Activated CD4-positive, alpha-beta T cell treated with anti-CD3 and anti-CD28 coated beads for 48 hours (primary cell): ENCODE data around the gene C3AR1.
A peak's percentile ranks its signal among the peaks of the same experiment; 100 is the strongest.
"Not testable (repeated sequence)": the region's sequence is repeated elsewhere in the genome, so short reads cannot be mapped to it uniquely, and the experiment has no call there.

Experiments
- DNase-seq: peaks from one replicate; pipeline ENCODE4 v3.0.0-alpha.2; 2020

C3AR1 gene

DNA sequence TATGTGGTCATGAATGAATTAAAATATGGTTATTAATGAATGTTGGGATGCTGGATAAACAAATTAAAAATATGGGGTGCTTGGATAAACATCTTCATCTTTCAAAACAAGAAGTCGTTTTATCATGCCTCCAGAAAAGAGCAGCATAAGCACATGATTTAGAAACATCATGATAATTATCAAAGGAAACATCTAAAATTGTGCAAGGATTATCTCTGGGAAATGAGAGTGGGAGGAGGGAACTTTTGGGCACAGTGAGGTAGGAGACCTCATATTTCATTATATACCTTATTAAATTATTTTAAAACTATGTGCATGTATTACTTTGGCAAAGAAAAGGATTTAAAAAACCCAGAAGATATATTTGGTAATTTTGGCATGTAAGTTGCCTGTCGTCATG, 8.9 kb downstream of the C3AR1 start:
- DNase-seq: no peak

DNA sequence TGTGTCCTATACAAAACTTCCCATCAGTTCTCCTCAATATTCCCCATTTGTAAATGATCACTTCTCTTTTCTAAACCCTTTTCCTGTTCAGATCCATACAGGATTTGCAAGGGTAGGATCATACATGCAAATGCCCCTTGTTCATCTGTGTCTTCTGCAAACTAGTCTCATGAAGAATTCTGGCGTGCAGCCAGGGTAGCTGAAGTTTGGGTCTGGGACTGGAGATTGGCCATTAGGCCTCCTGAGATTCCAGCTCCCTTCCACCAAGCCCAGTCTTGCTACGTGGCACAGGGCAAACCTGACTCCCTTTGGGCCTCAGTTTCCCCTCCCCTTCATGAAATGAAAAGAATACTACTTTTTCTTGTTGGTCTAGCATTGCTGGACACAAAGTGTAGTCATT, 11.3 kb downstream of the C3AR1 start:
- DNase-seq: no peak

- DNase-seq: no peak
These were observed 13.5 kb downstream of the C3AR1 start for GRCh38 chr12:8052679-8053078.

- no peak for DNase-seq
These were observed 15.4 kb downstream of the C3AR1 start for GRCh38 chr12:8050600-8051250.

DNA sequence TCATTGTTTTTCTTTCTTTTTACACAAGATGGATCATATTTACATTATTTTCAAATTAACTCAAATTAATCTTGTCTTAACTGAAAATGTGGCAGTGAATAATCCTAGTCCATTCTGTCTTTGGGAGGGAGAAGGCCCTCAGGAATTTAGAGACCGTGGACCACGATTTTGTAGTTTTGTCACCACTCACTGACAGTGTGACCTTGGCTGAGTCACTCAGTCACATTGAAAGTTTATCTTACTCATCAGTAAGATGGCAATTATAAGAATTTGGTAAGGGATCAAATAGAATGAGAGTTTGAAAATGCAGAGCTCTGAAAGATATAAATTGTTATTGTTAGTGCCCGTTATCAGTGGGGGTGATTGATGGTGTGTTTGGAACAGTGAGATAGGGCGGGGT, 17.3 kb downstream of the C3AR1 start:
- no peak for DNase-seq

GRCh38 chr12:8047842-8048241, 18.3 kb downstream of the C3AR1 start:
- no peak for DNase-seq

- peak; percentile 87 for DNase-seq
These were observed 19.9 kb downstream of the C3AR1 start for GRCh38 chr12:8045952-8046944.

GRCh38 chr12:8040791-8041190, 25.4 kb downstream of the C3AR1 start:
- DNase-seq: no peak

DNA sequence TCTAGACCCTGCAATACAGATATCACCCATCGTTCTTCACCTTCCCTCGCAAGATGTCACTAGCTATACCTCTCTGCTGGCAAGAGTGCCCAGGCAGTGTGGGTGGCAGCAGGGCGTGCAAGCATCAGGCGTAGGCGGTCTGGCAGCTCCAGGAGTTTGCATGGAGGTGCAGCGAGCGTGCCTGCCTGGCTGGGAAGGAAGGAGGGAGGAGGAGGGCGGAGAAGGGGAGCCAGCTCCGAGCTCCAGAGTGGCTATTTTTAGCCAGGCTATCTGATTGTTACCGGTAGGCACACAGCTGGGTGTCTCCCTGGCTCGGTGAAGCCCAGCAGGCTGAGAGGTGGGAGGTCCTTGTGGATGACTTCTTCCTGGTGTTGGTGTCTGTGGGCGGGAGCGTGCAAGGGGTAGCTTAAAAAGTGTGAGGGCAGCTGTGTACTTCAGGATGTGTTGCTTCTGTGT, 27.5 kb downstream of the C3AR1 start:
- peak; percentile 43 for DNase-seq

DNA sequence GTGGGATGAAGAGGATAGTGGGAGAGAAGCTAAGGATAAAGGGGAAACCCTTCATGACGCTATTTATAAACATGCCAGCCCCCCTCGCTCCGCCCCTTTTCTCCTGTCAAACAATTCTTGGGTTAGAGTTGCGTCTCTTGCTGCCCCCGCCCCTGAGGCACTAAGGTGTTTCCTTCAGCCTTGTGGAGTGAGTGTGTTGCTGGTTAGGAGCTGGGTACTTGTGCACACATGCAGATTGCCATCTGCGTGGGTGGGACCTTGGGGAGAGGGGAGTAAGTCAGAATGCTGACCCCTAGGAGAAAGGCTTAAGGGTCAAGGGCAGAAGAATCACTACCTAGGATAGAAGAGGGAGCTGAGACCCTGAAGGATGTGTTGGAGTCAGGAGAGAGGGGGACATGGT, 28.2 kb downstream of the C3AR1 start:
- DNase-seq: no peak

DNA sequence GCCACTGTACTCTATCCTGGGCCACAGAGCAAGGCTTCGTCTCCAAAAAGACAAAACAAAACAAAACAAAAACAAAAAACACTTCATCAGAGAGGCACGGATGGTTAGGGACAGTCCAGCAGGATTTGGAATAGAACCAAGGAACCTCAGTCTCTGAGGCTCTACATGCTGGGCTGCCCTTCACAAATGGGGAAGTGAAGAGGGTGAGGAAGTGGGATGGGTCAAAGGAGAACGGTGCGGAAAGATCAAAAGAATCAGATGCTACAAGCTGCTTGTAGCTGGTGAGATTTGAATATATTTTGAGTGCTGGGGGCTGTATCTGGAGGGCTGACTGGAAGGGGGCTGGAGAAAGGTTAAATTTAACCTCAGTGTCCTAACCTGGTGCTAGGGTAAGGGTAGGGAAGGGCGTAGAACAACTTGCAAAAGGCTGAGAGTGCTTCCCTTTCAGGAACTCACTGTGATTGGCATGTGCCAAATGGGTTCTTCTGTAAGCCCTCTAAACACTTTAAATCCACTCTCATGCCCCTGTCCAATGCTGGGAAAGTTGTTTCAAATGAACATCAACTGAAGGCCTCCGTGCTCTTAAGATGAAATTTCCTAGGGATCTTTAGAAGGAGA, 29.0 kb downstream of the C3AR1 start:
- no peak for DNase-seq

DNA sequence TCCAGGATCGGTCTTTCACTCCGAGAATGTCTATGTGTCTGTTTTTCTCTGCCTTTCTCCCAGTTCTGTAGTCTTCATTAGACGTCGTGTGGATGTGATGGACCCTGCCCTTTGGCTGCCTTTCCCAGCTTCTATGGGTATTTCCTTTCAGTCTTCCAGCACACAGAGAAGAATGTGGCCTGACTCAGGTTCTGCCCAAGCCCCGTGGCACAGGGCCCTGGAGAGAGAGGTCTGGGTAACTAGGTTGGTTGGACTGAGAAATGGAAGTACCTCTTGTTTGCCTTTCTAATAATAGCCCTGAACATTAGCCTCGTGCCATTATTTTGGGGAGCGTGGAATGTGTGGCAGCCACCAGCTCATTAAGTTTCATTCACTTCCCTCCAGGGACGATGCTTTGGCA, 29.8 kb downstream of the C3AR1 start:
- DNase-seq: no peak

- DNase-seq: no peak
These were observed 30.6 kb downstream of the C3AR1 start for GRCh38 chr12:8035440-8036010.

DNA sequence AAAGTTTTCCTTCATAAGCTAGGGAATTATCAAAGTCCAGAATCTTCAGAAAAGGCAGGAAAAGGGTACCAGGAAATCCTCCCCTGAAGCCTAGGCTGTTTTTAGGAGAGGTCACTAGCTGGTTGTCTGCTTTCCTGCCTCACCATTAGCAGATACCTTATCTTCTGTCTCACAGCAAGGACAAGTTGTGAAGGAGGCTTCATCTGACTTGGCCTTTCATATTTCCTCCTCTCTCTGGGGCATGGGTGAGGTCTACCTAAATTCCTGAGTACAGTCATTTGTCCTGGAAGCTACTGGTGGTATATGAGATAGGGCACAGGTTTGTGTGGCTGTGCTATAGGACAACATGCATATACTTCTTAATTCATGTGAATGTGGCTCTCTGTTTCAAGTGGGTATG, 31.4 kb downstream of the C3AR1 start:
- DNase-seq: no peak

DNA sequence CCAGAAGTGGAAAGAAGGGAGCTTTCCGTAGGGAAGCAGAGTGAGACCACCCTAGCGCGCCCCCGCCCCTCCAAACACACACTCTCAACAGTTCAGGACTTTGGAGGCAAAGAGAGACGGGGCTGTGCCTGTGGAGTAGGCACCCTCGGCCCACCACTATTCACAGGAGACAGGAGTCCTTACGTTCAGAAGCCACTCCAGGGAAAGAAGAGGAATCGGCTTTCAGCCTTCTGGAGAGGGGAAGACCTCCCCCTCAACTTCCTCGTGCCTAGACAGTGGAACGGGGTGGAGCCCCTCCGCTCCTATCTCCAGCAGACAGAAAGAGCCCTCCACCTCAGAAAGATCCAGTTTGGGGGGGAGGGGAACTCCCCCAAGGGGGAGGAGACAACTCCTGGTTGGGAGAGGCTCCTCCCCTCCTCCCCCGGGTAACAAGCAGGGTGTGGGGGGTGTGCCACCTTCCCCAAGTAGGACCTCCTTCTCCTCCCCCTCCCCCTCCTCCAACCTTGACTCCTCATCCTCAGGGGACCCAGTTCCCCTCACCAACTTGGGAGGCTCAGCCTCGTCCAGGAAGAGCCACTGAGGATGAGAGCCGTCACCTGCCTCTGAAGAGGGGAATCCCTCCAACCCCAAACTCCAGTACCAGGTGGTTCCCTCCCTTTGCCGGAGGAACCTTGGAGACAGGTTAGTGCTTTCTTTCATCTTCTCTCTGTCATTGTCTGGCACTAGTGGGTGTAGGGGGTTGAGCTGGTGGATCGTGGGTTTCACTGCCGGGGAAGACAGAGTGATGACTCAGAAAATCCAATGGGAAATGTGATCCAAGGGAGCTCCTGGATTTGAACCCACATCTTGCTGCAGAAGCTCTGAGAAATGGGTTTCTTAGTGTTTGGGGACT, 32.8 kb downstream of the C3AR1 start:
- peak; percentile 57 for DNase-seq

DNA sequence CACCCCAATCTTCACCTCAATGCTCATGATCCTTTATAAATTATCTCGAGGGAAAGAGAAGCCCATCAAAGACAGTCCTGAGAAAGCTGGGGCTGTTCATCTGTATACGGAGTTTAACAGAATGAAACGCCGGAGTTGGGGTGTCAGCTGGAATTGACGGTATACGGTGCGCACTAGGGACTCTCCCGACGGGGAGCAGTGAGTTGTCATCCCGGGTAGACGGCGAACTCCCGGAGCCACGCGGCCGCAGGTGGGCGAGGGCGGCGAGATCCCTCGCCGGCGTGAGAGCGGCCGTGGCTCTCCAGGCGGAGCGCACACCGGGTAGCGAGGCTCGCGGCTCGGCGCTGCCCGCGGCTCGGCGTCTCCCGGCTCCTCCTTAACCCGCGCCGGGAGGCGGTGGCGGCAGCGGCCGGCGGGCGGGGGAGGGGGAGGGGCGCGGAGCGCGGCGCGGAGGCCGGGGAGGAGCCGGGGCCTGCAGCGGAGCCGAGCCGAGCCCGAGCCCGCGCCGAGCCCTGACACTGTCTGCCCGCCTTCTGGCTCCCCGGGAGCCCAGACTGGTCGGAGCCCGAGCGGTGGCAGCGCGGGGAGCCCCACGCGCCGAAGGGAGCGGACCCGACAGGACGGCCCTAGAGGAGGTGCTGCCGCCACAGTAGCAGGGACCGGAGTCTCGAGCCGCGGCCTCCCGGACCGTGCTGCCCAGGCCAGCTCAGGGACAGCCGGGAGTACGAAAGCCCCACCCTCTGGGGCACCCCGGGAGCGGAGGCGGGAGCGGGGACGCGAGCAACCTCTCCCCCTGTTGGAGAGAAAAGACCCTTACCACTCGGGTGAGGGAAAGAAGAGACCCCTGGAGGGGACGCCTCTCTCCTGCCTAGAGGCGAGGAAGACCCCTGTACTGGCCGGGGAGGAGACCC, 33.7 kb downstream of the C3AR1 start, which contains the start of gene FOXJ2:
Gene FOXJ2, plus strand, starts transcription at position 475 of the 911 bp plus-strand sequence. CDS start 7,117 bp downstream, outside the sequence.
- peak; percentile 81 for DNase-seq

GRCh38 chr12:8031872-8032241, 34.3 kb downstream of the C3AR1 start:
- DNase-seq: no peak

DNA sequence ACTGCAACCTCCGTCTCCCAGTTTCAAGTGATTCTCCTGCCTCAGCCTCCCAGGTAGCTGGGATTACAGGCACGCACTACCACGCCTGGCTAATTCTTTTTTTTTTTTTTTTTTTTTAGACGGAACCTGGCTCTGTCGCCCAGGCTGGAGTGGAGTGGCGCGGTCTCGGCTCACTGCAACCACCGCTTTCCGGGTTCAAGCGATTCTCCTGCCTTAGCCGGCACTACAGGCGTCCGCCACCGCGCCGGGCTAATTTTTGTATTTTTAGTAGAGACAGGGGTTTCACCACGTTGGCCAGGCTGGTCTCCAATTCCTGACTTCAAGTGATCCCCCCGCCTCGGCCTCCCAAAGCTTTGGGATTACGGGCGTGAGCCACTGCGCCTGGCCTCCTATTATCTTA, 35.1 kb downstream of the C3AR1 start:
- not testable (repeated sequence) for DNase-seq

DNA sequence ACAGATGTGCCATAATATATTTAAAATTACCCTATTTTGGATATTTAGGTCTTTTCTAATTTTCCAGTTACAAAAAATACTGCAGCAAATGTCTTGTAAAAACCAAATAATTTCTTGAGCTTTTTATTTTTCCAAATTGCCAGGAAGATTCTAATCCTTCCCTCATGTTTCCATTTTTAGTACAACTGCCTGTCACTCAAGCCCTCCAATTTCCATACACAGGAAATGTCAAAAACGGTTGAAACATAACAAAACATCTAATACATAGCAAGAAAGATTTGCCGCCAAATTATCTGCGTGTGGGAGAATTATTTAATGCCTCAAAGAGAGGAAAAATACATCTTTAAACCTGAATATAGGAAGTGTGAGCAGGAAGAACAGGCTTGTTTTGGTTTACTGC, 36.0 kb downstream of the C3AR1 start:
- no peak for DNase-seq

- DNase-seq: no peak
These were observed 37.9 kb downstream of the C3AR1 start for GRCh38 chr12:8028267-8028666.

GRCh38 chr12:8027856-8028255, 38.3 kb downstream of the C3AR1 start:
- DNase-seq: no peak
